Activated CD4-positive, CD25-positive, alpha-beta regulatory T cell (primary cell): ENCODE results near the gene SCUBE1.

Source experiments
- DNase-seq, 4 experiments: peaks; one replicate each; lab custom pipeline; 2025; lab: John Stamatoyannopoulos, UW

Gene SCUBE1

GRCh38 chr22:43198936-43199335, 144.2 kb downstream of the SCUBE1 start:
- DNase-seq: no peak

- no peak for DNase-seq
These were observed 145.0 kb downstream of the SCUBE1 start for GRCh38 chr22:43198126-43198525.

DNA sequence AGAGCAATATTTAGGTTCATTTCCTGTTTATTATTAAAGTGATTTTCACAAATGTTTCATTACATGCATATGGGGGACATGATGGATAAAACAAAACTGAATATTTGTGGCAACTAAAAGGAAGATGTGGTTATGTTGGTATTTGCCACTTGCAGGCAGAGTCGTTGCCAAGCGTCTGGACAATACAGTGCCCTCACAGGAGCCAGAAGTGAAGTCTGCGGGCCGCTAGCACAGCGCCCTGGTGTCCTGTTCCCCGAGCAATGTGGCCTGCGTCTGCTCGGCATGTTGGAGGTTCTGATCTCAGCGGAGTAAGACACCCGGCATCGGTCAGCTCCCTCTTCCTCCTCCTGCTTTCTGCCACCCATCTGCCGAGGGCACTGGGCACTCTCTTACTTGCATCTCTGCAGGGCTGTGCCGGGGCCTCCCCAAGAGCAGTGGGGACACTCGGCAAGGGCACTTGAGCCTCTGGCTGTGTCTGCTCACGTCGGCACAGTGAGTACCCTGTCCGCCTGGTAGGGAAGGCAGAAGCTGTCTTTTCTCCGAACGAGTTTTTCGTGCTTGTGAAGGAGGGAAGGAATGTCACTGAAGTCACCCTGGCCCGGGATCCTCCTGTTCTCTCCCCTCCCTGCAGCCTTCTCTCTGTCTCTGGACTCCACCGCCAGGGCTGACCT, 145.8 kb downstream of the SCUBE1 start:
- no peak for DNase-seq

GRCh38 chr22:43191831-43192230, 151.3 kb downstream of the SCUBE1 start:
- no peak for DNase-seq

DNA sequence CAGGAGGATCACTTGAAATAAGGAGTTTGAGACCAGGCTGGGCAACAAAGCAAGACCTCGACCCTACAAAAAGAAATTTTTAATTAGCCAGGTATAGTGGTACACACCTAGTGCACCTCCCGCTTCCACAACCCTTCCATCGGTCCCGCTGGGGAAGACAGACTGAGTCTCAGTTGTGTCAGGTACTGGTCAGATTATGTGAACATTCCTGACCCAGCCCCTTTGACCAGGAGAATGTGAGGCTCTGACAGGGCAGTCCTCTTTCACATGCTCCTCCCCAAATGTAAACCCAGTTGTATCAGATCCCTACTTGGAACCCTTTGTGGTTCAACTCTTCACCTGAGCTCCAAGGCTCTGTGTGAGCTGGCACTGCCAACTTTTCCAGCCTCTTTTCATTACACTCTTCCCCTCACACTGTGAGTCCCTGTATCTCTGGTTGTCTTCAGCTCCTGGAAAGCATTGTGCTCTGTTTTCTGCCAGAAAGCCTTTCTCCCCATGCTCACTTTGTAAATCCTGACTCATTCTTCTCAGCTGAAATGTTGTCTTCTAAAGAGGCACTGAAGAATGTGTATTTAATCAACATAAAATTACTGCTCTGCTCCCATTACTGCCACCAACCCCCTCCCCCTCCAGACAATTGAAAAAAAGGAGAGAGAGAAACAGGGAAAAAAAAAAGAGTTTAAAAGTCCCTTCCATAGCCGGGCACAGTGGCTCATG, 154.2 kb downstream of the SCUBE1 start:
- no peak for DNase-seq

- peak; percentile 91 to 96 (median 96) for DNase-seq
These were observed 155.7 kb downstream of the SCUBE1 start for GRCh38 chr22:43187171-43188099.

- peak; percentile 35 to 55 (median 46) for DNase-seq
These were observed 156.7 kb downstream of the SCUBE1 start, which contains the start of gene TTLL12 for GRCh38 chr22:43186272-43187170. TSS of gene TTLL12 (minus strand) at chr22:43187134. CDS start at chr22:43187069, 65 bp downstream.

DNA sequence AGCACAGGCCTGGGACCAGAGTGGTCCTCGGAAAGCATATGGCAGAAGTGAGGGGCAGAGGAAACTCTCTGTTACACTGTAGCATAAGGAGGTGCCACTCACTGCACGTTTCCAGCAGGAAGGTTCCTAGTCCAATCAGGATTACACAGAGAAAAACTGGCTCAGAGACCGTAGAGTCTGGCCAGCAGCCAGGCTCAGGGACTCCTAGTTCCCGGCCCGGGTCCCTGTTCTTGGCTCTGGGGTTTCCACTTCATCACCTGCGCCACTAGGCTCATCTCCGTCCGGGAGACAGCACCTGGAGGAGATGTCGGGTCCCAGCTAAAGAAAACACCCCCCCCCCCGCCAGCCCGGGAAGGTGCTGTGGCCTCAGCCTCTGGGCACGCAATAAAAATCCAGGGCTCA, 157.3 kb downstream of the SCUBE1 start:
- DNase-seq: no peak

- no peak for DNase-seq
These were observed 159.5 kb downstream of the SCUBE1 start for GRCh38 chr22:43183496-43184277.

GRCh38 chr22:43182726-43183125, 160.4 kb downstream of the SCUBE1 start:
- no peak for DNase-seq

DNA sequence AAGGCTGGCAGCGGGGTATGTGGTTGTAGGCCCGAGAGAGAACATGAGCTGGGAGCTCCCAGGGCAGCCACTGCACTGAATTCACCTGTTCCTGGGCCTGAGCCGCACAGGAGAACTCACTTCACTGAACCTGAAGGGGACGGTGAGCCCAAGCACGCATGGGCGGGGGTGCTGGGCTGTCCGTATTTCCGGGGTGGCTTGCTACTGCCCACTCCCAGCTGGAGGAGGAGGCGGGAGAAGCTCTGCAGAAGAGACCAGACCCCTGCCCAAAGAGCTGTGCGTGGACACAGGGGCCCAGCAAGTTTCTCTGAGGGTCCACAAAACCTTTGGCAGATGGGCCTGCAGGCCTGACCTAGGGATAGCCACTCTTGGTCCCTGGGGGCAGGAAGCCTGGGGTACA, 161.1 kb downstream of the SCUBE1 start:
- no peak for DNase-seq

DNA sequence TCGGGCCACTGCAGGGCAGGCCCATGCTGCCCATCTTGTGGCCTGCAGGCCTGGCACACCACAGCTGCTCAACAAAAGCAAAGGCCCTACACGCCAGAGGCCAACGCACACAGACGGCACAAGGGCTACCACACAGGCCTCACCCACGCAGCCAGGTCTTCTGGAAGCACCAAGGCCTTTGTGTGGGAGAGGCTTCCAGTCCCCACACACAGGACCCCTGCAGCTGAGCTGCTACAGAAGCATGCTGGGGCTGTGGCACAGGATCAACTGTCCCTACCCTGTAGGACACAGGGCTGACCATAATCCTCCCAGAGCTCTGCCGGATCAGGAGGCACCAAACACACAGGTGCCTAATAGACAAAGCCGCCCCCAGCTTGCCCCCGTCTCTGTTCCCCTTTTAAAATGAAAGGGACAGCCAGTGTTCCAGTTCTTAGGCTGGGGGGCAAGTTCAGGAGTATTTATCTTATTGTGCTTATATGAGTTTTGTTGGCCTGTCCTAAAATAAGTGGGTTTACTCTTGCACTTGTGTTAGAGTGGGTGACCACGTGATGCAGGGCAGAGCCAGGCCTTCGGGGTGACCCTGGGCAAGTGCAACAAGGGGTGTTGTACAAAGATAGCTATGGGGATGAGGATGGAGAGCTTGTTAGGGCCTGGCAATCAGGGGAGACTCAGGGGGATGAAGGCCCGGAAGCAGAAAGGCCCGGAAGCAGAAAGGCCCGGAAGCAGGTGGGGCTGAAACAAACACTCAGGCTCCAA, 161.7 kb downstream of the SCUBE1 start:
- DNase-seq: no peak

- no peak for DNase-seq
These were observed 162.5 kb downstream of the SCUBE1 start for GRCh38 chr22:43180670-43181069.

DNA sequence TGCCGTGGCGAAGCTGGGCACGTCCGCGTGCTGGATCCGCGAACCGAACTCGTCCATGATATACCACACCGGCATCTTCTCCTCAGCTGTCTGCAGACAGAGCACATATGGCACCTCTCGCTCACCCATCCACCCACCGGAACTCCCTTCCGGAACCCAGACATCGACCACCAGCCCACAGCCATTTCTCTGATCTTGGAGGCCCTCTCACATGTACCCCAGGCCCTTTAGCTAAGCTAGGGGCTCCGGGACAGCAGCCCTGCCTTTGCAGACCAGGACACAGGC, 163.3 kb downstream of the SCUBE1 start:
- no peak for DNase-seq

GRCh38 chr22:43179146-43179910, 163.8 kb downstream of the SCUBE1 start:
- DNase-seq: no peak

- DNase-seq: no peak
These were observed 165.7 kb downstream of the SCUBE1 start for GRCh38 chr22:43177479-43177878.

DNA sequence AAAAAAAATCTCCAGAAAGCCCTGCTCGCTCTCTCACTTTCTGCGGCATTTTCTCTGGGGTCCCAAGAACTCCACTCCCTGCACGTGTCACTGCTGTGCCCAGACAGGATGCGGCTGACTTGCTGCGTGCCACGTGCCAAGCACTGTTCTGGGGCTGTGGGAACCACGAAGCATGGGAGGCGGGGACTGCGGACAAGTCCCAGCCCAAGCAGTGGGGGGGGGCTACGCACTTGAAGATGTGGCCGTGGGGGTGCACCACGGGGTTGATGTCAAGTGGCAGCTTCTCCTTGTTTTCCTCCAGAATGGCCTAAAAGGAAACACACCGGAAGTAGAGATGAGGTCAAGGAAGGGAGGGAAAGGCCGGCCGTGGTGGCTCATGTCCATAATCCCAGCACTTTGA, 167.1 kb downstream of the SCUBE1 start:
- no peak for DNase-seq

DNA sequence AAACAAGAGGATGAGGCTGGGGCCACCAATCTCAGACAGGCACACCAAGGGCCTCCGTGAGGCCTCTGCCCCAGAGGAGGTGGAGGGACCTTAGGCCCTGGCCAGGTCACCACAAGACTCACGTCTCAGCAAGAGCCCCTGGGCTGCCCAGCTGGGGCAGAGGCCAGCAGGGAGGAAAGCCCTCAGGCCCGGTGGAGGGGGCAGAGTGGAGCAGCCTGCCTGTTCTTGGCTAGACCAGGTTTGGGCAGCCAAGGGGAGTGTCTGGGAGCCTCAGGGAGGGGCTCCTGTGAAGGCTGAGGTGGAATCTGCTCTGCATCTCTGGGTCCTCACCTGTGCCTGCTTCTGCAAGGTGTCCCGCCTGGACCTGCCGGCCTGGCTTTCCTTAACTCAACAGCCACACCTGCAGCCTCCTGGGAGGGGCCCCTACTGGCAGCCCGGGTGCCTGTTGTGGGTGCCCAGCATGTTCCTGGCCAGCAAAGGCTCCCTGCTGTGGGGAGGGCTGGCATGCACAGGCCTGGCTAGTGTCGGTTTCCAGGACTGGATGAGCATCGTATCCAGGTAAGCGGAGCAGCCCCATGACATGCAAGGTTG, 168.1 kb downstream of the SCUBE1 start:
- DNase-seq: no peak
